GM23338 (cell line): ENCODE measurements around the gene FRMD4A. TPM values are rescaled to one million over a fixed set of nuclear protein-coding genes. Genes with fewer than 3 reads are reported as not detected.

Source experiments
- ATAC-seq: fragments of 200-7000 bp; cut with Tn5 transposase; 3 replicates; pipeline ENCODE4 v1.9.1; 2020
- DNase-seq: peaks from one replicate; pipeline ENCODE4 v3.0.0-alpha.2; 2015; ENCODE audit warnings: low spot score
- H2AFZ ChIP-seq: fragments of 200-600 bp; sonication (generic); 2 replicates; pipeline ENCODE4 v1.8.0; 2016; ENCODE audit warnings: antibody characterized with exemption, mild to moderate bottlenecking, moderate library complexity
- H3F3A ChIP-seq: fragments of 200-600 bp; sonication (generic); replicated peaks from 2 replicates; pipeline ENCODE4 v1.8.0; 2017; ENCODE audit warnings: antibody characterized with exemption, mixed run types, low read depth
- H3K27ac ChIP-seq: fragments of 200-600 bp; sonication (generic); 2 replicates; pipeline ENCODE4 v1.6.1; 2016; ENCODE audit warnings: low read depth
- H3K27me3 ChIP-seq: fragments of 200-600 bp; sonication (generic); 2 replicates; pipeline ENCODE4 v1.8.0; 2016; ENCODE audit warnings: mild to moderate bottlenecking, mixed run types, moderate library complexity; ENCODE audit not compliant: insufficient read depth
- H3K36me3 ChIP-seq: fragments of 200-600 bp; sonication (generic); 2 replicates; pipeline ENCODE4 v1.8.0; 2016; ENCODE audit warnings: mild to moderate bottlenecking; ENCODE audit not compliant: insufficient read depth
- H3K4me1 ChIP-seq: fragments of 200-600 bp; sonication (generic); 2 replicates; pipeline ENCODE4 v1.8.0; 2016; ENCODE audit warnings: mild to moderate bottlenecking, moderate library complexity; ENCODE audit not compliant: insufficient read depth
- H3K4me2 ChIP-seq: fragments of 200-600 bp; sonication (generic); 2 replicates; pipeline ENCODE4 v1.7.1; 2017; ENCODE audit warnings: mixed run types
- H3K4me3 ChIP-seq: fragments of 200-600 bp; sonication (generic); 2 replicates; pipeline ENCODE4 v1.6.1; 2016; ENCODE audit warnings: mixed run types
- H3K79me2 ChIP-seq: fragments of 200-600 bp; sonication (generic); replicated peaks from 2 replicates; pipeline ENCODE4 v1.8.0; 2017; ENCODE audit warnings: mild to moderate bottlenecking; ENCODE audit not compliant: insufficient read depth
- H3K9me2 ChIP-seq: fragments of 200-600 bp; sonication (generic); 2 replicates; pipeline ENCODE4 v1.8.0; 2017; ENCODE audit not compliant: insufficient read depth
- H4K20me1 ChIP-seq: fragments of 200-600 bp; sonication (generic); replicated peaks from 2 replicates; pipeline ENCODE4 v1.8.0; 2017; ENCODE audit warnings: mild to moderate bottlenecking; ENCODE audit not compliant: insufficient read depth
- H3K27ac Mint-ChIP-seq: 2 replicates; pipeline ENCODE4 v1.8.0; 2020; ENCODE audit warnings: inconsistent platforms, mild to moderate bottlenecking, moderate library complexity, mixed read lengths
- H3K27me3 Mint-ChIP-seq: 3 replicates; pipeline ENCODE4 v1.8.0; 2022; ENCODE audit warnings: low read depth, mild to moderate bottlenecking, moderate library complexity, mixed read lengths, inconsistent platforms; ENCODE audit not compliant: insufficient read depth, poor library complexity
- H3K36me3 Mint-ChIP-seq: 3 replicates; pipeline ENCODE4 v1.8.0; 2021; ENCODE audit warnings: low read depth, mild to moderate bottlenecking, inconsistent platforms, moderate library complexity, mixed read lengths
- H3K4me1 Mint-ChIP-seq: 3 replicates; pipeline ENCODE4 v1.8.0; 2020; ENCODE audit warnings: mild to moderate bottlenecking, inconsistent platforms, mixed read lengths
- H3K4me3 Mint-ChIP-seq: 3 replicates; pipeline ENCODE4 v1.8.0; 2021; ENCODE audit warnings: moderate library complexity, mild to moderate bottlenecking, inconsistent platforms, mixed read lengths
- H3K9me3 Mint-ChIP-seq: 3 replicates; pipeline ENCODE4 v1.8.0; 2020; ENCODE audit warnings: moderate library complexity, mild to moderate bottlenecking, inconsistent platforms, mixed read lengths
- CREB1 ChIP-seq: fragments of 250-450 bp; sonication (Bioruptor Pico); IDR thresholded peaks from 2 replicates; pipeline ENCODE4 v1.5.0; 2020; ENCODE audit warnings: low read depth, mild to moderate bottlenecking, moderate library complexity
- CTCF ChIP-seq, 2 experiments: fragments of 200-600 bp in 1 of 2; sonication (generic) in 1 of 2; conservative IDR thresholded peaks; 2 replicates each; pipeline versions ENCODE4 v1.5.1 to v1.6.1; 2016 to 2017; ENCODE audit warnings: antibody characterized with exemption in 2 of 2, low read depth in 2 of 2, mild to moderate bottlenecking in 2 of 2, moderate library complexity in 1 of 2
- ETS1 ChIP-seq: IDR thresholded peaks from 2 replicates; pipeline ENCODE4 v1.6.1; 2016; ENCODE audit warnings: antibody characterized with exemption
- EZH2 ChIP-seq: fragments of 200-600 bp; sonication (generic); IDR thresholded peaks from one replicate; pipeline ENCODE4 v1.8.0; 2017; ENCODE audit warnings: antibody characterized with exemption, mild to moderate bottlenecking, low read depth; ENCODE audit not compliant: unreplicated experiment
- EZH2phosphoT487 ChIP-seq: fragments of 200-600 bp; sonication (generic); IDR thresholded peaks from one replicate; pipeline ENCODE4 v1.8.1; 2018; ENCODE audit warnings: antibody characterized with exemption; ENCODE audit not compliant: unreplicated experiment
- JUNB ChIP-seq: IDR thresholded peaks from one replicate; pipeline ENCODE4 v1.6.1; 2016; ENCODE audit warnings: antibody characterized with exemption; ENCODE audit not compliant: unreplicated experiment
- NANOG ChIP-seq: IDR thresholded peaks from 2 replicates; pipeline ENCODE4 v1.6.1; 2016; ENCODE audit warnings: antibody characterized with exemption, borderline replicate concordance
- POLR2AphosphoS5 ChIP-seq: IDR thresholded peaks from 2 replicates; pipeline ENCODE4 v1.6.1; 2016; ENCODE audit warnings: antibody characterized with exemption, low read depth
- REST ChIP-seq: IDR thresholded peaks from one replicate; pipeline ENCODE4 v1.6.1; 2018; ENCODE audit warnings: antibody characterized with exemption; ENCODE audit not compliant: unreplicated experiment
- STAT1 ChIP-seq: IDR thresholded peaks from one replicate; pipeline ENCODE4 v1.6.1; 2016; ENCODE audit warnings: antibody characterized with exemption; ENCODE audit not compliant: unreplicated experiment
- ZNF114 ChIP-seq: fragments of 250-450 bp; sonication (Bioruptor Pico); IDR thresholded peaks from 2 replicates; pipeline ENCODE4 v1.5.0; 2020; ENCODE audit warnings: mild to moderate bottlenecking, moderate library complexity
- ZNF331 ChIP-seq: fragments of 250-450 bp; sonication (Bioruptor Pico); IDR thresholded peaks from 2 replicates; pipeline ENCODE4 v1.5.0; 2020; ENCODE audit warnings: low read depth, mild to moderate bottlenecking, moderate library complexity
- ZNF462 ChIP-seq: fragments of 250-450 bp; sonication (Bioruptor Pico); IDR thresholded peaks from 2 replicates; pipeline ENCODE4 v1.5.0; 2020; ENCODE audit warnings: mild to moderate bottlenecking, moderate library complexity
- polyA plus RNA-seq: library from polyadenylated mRNA; unstranded; fragments of >200 nt; fragmentation: Nextera tagmentation; extraction: Ambion mirVana; gene quantifications from 2 replicates; pipeline ENCODE4 v1.2.1, GENCODE V29; 2016
- total RNA-seq: library from RNA; depleted of rRNA; stranded (reverse); fragments of >200 nt; shearing (Covaris generic); gene quantifications from 2 replicates; pipeline ENCODE4 v1.2.3, GENCODE V29; 2014

Gene FRMD4A
- total and polyA plus RNA-seq, 2 experiments from 2014 or later: 14.0 to 20.1 TPM

GRCh38 chr10:13654118-13654830 lies 676.5 kb downstream of the FRMD4A start:
- TF ChIP-seq ETS1 (no peak), REST (no peak), EZH2 (no peak), CREB1 (no peak), ZNF462 (CRISPR knock-in tag) (no peak), JUNB (no peak), CTCF (conservative IDR thresholded peaks at IDR 0.05; ENCODE audit: low read depth in 2 of 2) (no peak), STAT1 (no peak), EZH2phosphoT487 (no peak), ZNF331 (CRISPR knock-in tag) (no peak), POLR2AphosphoS5 (no peak), ZNF114 (no peak), NANOG (no peak)
- H3F3A ChIP-seq: no peaks in the 10 kb centered on the region
- Mint-ChIP-seq H3K4me1 (no peaks in the 10 kb centered on the region), H3K4me3 (no peak overlapping the region), H3K27ac (no peak overlapping the region), H3K9me3 (no peaks in the 10 kb centered on the region), H3K27me3 (no peaks in the 10 kb centered on the region), H3K36me3 (peaks cover 42% of the 10 kb centered on the region)
- DNase-seq (no peak), ATAC-seq (no peak)
- no peak overlapping the region for H3K27ac ChIP-seq
- no peak overlapping the region for H2AFZ ChIP-seq
- no peaks in the 10 kb centered on the region for H3K4me1 ChIP-seq
- H3K4me3 ChIP-seq: no peak overlapping the region
- H3K9me2 ChIP-seq: no peaks in the 10 kb centered on the region
- H3K79me2 ChIP-seq: no peaks in the 10 kb centered on the region
- H3K27me3 ChIP-seq: no peaks in the 10 kb centered on the region
- no peak overlapping the region for H3K4me2 ChIP-seq
- 0 out of 2 replicates have a peak, but pooled peaks cover 3% of the 10 kb centered on the region for H4K20me1 ChIP-seq
- no peaks in the 10 kb centered on the region for H3K36me3 ChIP-seq
